ENCODE data around the gene USP35.
"Not testable (repeated sequence)": the region's sequence is repeated elsewhere in the genome, so short reads cannot be mapped to it uniquely, and the experiment has no call there.

Gene USP35

DNA sequence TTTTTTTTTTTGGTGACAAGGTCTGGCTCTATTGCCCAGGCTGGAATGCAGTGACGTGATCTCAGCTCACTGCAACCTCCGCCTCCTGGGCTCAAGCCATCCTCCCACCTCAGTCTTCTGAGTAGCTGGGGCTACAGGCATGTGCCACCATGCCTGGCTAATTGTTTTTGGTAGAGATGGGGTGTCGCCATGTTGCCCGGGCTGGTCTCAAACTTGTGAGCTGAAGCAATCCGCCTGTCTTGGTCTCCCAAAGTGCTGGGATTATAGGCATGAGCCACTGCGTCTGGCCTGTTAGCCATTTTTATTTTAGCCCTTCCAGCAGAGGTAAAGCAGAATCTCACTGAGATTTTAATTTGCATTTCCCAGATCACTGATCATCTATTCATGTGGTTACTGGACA lies 44.3 kb downstream of the USP35 start:
- DNase-seq (ENCODE audit: low read depth): not testable (repeated sequence)

DNA sequence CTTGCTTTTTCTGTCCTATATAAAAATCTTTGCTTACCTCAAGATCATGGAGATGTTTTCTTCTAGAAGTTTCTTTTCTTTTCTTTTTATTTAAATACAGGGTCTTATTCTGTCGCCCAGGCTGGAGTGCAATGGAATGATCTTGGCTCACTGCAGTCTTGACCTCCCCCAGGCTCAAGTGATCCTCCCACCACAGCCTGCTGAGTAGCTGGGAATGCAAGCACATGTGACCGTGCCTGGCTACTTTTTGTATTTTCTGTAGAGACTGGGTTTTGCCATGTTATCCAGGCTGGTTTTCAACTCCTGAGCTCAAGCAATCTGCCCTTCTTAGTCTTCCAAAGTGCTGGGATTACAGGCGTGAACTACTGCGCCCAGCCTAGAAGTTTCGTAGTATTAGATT lies 45.3 kb downstream of the USP35 start:
- DNase-seq (ENCODE audit: low read depth): no peak

DNA sequence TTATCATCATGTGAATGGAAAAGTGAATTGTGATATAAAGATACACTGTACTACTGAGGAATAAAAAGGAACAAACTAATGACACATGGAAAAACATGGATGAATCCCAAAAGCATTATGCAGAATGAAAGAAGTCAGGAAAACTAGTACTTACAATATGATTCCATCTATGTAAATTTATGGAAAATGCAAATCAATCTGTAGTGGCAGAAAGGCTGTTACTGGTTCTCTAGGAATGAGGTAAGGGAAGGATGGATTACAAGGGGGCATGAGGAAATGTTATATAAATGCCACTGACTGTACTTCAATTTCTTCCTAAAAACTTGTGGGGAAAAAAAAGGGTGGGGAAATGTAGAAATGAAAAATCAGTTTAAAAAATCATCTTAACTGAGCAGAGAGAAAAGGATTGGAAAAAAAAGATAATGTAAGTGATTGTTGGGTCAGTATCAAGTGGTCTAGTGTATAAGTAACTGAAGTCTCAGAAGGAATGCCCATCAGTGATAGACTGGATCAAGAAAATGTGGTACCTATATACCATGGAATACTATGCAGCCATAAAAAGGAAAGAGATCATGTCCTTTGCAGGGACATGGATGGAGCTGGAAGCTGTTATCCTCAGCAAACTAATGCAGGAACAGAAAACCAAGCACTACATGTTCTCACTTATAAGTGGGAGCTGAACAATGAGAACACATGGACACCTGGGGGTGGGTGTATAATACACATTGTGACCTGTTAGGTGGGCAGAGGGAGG lies 48.8 kb downstream of the USP35 start:
- DNase-seq (ENCODE audit: low read depth): no peak

DNA sequence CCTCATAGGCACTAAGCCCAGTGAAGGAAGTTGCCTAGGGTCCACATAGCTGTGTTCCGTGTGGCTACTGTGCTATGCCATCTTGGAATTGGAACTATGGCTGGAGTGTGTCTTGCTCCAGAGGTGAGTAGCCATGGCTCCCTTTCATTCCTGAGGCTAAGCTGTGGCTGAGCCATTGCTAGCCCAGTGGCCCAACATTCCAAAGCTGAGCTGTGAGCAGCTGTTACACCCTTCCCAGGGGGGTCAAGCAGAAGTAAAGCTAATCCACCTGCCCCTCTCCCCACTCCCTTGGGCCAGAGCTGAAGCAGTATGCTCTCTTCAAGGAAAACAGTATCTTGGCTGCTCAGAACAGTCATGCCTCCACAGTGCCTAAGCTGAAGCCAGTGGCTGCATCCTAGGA lies 51.1 kb downstream of the USP35 start:
- DNase-seq (ENCODE audit: low read depth): no peak

DNA sequence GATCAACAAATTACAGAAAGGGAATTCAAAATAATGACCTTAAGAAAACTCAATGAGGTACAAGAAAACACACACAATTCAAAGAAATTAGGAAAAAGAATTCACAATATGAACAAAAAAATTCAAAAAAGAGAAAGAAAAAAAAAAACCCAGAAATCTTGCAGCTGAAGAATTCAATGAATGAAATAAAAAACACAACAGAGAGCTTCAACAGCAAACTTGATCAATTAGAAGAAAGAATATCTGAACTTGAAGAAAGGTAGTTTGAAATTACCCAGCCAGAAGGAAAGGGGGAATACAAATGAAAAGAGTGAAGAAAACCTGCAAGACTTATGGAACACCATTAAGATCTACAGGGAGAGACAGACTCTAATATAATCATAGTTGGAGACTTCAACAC lies 52.8 kb downstream of the USP35 start:
- DNase-seq (ENCODE audit: low read depth): no peak

DNA sequence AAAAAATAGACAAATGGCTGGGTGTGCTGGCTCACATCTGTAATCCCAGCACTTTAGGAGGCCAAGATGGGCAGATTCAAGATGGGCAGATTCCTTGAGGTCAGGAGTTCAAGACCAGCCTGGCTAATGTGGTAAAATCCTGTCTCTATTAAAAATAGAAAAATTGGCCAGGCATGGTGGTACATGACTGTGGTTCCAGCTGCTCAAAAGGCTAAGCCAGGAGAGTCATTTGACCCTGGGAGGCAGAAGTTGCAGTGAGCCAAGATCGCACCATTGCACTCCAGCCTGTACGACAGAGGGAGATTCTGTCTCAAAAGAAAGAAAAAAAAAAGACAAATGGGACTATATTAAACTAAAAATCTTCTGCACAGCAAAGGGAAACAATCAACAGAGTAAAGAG lies 55.4 kb downstream of the USP35 start:
- no peak for DNase-seq (ENCODE audit: low read depth)

DNA sequence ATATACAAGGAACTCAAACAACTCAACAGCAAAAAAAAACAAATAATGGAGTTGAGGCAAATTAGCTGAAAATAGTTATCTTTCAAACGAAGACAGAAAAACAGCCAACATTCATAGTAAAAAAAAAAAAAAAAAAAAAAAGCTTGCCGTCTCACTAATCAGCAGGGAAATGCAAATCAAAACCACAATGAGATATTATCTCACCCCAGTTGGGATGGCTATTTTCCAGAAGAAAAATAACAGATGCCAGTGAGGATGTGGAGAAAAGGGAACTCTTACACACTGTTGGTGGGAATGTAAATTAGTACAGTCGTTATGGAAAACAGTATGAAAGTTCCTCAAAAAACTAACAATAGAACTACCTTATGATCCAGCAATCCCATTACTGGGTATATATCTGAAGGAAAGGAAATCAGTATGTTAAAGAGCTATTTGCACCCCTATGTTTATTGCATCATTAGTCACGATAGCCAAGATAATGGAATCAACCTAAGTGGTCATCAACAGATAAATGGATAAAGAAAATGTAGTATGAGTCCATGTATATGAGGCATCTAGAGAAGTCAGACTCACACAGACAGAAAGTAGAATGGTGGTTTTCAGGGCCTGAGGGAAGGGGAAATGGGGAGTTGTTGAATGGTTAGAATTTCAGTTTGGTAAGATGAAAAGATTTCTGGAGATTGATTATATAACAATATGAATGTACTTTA lies 56.0 kb downstream of the USP35 start:
- DNase-seq (ENCODE audit: low read depth): no peak

DNA sequence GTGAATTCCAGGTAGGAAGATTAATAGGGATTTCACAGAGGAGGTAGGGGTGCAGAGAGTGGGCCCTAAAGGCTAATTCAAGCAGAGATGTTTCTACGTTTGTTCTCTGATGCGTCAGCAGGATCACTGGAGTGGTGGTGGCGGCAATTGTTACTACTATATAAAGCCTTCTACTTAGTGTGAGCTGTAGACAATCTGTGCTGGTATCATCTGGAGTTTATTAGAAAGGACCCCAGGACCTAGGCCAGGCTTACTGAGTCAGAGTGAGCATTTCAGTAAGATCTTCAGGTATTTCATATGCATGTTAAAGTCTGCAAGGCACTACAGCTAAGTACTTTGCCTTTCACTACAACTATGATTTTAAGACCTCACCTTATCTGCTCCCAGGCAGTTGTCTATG lies 59.5 kb downstream of the USP35 start:
- no peak for DNase-seq (ENCODE audit: low read depth)

DNA sequence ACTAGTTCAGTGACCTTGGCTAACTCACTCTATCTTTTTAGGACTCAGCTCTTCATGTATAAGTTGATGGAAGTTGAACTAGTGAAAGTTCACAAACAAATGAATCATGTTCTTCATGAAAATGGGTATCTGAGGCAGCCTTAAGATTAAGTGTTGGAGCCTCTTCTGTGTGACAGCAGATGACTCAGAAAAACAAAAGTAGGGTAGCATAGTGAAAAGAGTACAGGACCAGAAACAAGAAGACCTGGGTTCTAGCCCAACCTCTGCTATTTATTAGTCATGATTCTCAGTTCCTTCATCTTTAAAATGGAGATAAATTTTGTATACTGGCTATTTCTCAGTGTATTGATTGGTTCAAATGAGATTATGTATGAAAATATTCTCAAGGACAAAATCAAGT lies 60.2 kb downstream of the USP35 start:
- DNase-seq (ENCODE audit: low read depth): no peak

DNA sequence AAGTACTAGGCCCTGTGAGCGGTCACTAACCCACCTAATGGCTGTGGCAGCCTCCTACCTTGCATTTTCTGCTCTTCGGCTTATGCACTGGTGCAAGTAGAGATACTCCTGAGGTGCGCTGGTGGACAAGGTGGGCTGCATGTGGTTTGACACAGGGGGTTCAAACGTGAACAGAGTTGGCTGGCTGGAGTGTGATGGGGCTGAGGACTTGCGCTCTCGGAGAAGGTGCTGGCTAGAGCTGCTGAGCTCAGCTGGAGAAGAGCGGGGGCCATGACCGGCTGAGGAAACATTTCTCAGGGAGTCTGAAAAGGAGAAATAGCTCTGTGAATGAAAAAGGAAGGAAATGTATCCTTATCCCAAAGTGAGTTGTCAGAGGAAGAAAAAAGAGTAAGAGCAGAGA lies 61.4 kb downstream of the USP35 start:
- no peak for DNase-seq (ENCODE audit: low read depth)

DNA sequence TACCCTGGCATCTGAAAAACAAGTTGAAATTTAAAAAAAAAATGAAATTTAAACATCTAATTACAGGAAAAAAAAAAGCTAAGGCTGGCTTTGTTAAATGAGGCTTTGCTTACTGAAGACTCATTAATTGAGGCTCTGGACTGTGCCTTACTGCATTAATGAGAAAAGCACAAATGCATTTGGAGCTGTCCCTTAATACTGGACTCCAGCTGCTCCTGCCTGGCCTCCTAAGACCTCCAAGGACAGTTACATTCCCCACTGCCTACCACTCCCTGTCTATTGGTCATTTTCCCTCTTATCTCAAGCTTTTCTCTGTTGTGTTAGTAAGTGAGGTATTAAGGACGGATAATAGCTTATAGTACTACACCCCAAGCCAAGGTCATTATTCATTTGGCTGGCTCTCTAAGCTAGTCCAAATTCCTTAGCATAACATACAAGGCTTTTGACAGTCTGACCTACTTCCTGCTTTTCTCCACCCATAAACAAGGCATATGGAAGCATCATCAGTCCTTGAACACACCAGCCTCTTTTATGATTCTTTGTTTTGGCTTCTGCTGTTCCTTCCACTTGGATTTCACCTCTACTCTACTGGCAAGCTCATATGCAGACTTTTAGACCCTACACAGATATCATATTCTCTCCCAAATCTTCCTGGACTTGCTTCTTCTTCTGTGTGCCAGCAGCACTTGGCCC lies 62.5 kb downstream of the USP35 start:
- DNase-seq (ENCODE audit: low read depth): no peak

DNA sequence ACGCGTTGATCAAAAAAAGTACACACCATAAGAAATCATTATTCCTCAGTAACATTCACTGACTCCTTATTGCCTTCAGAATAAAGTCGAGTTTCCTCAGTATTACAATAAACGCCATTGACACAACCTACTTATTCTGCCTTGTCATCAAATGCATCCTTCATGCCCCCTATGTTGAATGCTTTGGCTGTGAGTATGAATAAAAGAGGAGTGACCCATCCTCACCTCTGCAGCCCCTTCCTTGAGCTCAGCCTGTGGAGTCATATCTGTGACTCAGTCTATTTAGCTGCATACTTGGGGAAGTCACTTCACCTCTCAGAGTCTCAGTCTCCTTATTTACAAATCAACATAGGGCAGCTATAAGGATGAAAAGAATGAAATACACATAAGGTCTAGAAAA lies 65.1 kb downstream of the USP35 start:
- DNase-seq (ENCODE audit: low read depth): no peak

DNA sequence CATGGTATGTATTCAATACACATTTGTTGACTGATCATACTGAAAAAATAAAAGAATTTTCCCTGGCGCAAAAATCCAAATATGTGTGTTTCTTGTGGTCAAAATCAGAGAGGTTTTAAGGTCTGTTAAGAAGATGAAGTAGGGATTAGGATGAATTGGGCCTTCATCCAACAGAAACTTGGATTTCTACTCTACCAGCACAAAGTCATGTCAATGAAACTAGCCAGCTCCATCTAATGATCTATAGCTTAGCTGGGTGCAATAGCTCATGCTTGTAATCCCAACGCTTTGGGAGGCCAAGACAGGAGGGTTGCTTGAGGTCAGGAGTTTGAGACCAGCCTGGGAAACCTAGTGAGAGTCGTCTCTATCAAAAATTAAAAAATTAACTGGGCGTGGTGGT lies 65.5 kb downstream of the USP35 start:
- no peak for DNase-seq (ENCODE audit: low read depth)

DNA sequence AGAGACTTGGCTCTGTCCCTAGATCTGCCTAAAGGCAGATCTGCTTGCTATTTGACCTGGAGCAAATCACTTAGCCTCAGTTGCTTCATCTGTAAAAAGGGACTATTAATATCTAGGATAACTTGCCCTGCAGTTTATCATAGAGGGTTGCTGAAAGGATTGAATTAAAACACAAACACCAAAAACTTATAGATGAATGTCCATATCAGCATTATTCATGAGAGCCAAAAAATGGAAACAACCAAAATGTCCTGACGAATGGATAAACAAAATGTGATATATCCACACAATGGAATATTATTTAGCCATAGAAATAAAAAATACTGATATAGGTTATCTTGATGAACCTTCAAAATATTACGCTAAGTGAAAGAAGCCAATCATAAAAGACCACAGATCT lies 67.2 kb downstream of the USP35 start:
- no peak for DNase-seq (ENCODE audit: low read depth)

DNA sequence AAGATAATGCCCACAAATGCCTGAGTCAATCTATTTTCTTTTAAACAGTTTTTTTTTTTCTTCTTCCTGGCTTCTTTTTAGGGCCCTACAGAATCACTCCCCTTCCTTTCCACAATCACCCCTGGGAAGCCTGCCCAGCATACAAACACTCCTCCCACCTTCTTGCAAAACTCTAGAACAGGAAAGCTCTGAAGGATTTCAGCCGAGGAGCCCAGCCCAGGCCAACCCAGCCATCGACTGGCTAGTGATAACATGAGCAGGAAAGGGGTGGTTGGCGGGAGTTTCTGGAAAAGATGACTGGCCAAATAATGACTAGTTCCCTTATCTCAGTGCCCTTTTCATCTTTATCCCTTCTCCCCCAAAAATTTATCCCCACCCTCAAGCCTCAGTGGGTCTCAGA lies 68.2 kb downstream of the USP35 start:
- DNase-seq (ENCODE audit: low read depth): no peak

DNA sequence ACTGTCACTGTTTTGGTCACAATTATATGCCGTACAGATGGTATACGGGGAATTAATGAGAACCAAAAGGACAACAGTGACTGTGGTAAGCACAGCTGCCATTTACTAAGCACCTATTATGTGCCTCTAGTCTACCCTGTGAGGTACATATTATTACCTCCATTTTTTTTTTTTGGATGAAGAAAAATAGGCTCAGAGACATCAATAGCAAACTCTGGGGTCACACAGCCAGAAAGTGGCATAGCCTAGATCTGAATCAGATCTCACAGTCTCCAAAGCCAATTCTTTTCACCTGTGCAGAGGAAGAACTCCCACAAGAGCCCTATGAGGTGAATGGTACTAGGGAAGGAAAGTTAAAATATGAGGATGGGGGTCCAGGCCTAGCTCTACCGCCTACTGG lies 68.9 kb downstream of the USP35 start:
- no peak for DNase-seq (ENCODE audit: low read depth)

DNA sequence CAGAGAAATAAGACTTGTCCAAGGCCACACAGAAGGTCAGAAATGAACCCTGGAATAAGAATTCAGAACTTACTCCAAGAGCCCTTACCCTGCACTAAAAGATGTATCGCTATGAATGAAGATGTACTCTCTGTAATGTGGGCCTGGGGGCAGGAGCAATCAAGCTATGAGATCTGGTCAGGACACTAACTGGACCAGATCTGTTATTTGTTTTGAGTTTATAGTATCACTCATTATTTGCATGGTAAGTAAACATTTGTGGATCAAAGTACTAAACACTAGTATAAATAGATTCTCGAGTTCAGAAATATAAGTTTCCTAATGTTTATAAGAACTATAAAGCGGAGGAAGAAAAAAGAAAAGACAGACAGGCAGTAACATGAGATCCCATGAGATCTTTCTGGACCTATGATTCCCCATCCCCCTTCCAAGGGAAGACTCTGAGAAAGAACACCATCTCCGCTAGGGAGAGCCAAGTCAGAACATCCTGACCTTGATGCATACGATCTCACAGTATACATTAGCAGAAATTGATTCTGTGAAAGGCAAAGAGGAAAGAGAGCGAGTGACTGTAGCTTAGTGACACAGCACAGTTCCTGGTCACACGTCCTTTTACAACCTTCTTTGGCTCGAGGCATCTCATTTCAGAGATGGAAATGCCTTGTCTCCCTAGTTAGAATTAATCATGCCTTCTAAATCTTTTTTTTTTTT lies 71.2 kb downstream of the USP35 start:
- DNase-seq (ENCODE audit: low read depth): no peak

DNA sequence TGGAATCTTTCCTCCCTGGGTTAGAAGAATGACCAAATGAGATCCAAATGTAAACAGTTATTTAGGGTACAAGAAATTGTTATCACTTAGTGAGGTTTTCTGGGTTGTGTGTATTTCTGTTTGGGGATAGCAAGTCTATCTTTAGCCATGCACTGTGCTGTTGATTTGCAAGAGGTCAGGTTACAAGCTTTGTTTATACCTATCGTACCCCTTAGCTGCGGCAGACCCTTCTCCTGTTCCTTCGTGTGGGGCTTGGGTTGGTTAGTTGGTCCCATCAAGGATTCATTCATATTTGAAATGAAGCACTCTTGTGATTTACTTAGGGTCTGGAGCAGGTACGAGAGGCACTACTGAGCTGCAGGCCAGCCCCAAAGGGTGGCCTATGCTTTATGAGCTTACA lies 72.6 kb downstream of the USP35 start:
- DNase-seq (ENCODE audit: low read depth): no peak

DNA sequence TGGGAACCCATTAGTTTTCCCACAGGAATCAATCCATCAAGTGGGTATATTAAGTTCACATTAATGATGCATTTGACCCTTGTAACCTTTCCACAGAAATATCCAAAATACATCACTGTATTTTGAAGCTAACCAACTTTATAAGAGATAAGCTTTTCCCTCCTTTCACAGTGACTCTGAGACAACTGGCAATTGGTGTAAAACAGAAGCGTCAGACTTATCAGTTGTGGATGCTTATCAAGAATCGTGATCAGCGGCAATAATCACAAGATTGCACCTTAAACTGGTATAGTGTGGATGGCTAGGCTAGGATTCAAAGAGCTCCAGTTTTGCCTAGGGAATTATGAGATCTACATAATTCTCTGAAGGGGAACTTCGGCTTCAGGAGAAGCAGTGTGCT lies 73.1 kb downstream of the USP35 start:
- DNase-seq (ENCODE audit: low read depth): no peak

DNA sequence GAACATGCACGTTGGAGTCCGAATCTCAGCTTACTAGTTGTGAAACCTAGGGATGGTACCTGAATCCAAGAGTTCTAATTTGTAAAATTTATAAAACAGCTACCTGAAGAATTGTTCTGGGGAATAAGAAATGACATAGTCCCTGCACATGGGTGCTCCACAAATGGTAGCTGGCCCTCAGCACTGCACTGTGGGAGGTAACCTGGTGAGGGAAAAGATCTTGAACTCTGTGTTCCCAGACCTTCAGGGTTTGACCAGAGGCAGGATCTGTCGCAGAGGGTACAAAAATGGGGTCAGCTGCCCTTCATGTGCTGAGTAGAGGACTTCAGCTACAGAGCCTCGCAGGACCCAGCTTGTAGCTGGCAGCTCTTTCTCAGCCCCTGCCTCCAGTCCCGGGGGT lies 73.5 kb downstream of the USP35 start:
- no peak for DNase-seq (ENCODE audit: low read depth)

DNA sequence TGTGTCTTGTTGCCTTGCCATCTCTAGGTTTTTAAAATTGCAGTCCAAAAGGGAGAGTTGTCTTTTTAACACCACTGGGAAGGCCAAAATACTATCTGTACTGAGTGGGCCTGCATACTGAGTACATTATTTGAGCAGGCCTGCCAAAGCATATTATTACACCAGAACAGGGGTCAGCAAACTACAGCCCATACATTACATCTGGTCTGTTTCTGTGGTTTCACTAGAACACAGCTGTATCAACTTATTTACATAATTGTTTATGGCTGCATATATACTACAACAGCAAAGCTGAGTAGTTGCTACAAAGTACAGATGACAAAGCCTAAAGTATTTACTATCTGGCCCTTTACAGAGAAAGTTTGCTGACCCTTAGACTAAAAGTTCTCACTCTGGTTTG lies 74.0 kb downstream of the USP35 start:
- DNase-seq (ENCODE audit: low read depth): no peak
